NCI-H1092 (cell line): ENCODE data around the gene IFFO2.

ENCODE experiments used
- DNase-seq: peaks from one replicate; lab custom pipeline; 2025; lab: John Stamatoyannopoulos, UW

The IFFO2 gene

GRCh38 chr1:18919197-18919905, 37.1 kb downstream of the IFFO2 start:
- DNase-seq: no peak

DNA sequence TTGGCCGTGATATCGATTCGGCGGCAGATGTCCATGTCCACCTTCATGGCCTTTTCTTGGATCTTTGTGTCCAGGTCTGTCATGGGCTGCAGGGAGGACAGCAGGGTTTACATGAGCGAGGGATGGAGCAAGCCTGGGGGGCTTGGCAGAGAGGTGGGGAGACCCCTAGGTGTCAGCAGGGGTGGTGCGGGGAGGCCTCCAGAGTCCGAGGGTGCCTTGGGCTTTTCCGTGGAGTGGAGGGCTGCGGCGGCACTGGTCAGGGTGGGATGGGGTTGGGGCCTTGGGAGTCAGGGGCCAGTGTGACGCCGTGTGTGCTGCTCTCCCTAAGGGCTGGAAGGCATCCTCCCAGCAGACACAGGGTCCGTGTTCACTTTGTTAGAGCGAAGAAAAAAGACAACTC, 38.1 kb downstream of the IFFO2 start:
- DNase-seq: no peak

GRCh38 chr1:18917071-18917799, 39.2 kb downstream of the IFFO2 start:
- DNase-seq: no peak

DNA sequence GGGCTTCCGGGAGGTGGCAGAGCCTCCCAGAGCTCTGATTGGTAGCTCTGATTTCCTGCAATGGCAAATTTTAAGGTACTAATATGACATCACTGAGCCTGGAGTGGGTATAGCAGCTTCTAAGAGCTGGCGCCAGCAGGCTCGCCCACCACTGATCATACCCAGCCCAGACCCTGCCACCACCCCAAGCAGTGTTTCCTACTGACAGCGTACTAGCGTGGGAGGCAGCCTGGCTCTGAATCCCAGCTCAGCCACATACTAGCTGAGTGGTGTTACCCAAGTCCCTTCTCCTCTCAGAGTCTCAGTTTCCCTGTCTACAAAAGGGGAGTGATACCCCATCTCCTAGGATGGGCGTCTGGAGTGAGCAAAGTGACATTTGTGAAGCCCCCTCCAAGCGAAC, 41.1 kb downstream of the IFFO2 start:
- DNase-seq: no peak

GRCh38 chr1:18913065-18913835, 43.2 kb downstream of the IFFO2 start:
- peak; percentile 53 for DNase-seq

DNA sequence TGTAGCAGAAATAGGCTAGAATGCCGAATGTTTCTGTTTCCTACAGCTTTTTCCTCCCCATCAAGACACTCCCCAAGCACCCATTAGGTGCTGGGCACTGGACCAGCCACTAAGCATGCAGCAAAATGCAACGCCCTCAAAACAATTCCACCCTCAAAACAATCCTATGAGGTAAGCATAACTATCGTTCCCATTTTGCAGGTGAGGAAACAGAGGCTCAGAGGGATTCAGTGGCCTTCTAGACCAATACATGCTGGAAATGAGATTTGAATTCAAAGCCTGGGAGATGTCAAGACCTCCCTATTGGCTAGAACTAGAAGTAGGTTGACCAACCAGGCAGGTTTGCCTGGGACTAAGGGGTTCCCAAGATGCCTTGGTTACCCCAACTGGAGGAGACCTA, 43.9 kb downstream of the IFFO2 start:
- DNase-seq: no peak

- DNase-seq: no peak
These were observed 47.3 kb downstream of the IFFO2 start for GRCh38 chr1:18908911-18909771.

- no peak for DNase-seq
These were observed 48.3 kb downstream of the IFFO2 start for GRCh38 chr1:18907917-18908845.

GRCh38 chr1:18907021-18907916, 49.2 kb downstream of the IFFO2 start:
- peak; percentile 76 for DNase-seq

GRCh38 chr1:18903291-18903756, 53.2 kb downstream of the IFFO2 start:
- no peak for DNase-seq

GRCh38 chr1:18902523-18903290, 53.8 kb downstream of the IFFO2 start, which contains the start of gene ALDH4A1:
TSS of gene ALDH4A1 (minus strand) at chr1:18902555. CDS start at chr1:18902523, 32 bp downstream.
- DNase-seq: peak; percentile 99

DNA sequence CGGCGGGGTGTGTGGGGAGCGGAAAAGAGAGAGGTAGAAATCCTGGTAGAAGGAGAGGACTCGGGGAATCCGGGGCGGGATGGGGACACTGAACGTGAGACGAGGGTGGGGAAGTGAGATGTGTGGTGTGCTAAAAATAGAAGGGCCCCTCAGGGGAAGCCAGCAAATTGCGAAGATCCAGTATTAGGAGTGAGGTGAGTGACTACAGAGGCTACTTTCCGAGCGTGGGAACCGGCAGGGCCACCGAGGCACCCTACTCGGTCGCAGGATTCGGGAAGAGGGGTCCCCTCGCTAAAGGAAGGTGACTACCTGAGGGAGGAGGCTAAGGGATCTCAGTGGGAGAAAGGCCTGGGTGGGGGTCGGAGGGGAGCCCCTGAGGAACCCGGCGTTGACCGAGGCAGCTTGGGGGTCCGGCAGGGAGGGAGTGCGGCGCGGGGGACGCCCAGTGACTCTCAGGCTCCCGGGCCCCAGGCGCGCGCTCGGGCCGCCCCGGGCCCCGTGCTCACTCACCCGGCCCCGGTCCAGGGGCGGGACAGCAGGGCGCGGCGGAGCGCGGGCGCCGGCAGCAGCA, 54.4 kb downstream of the IFFO2 start:
- DNase-seq: no peak

GRCh38 chr1:18901147-18901951, 55.1 kb downstream of the IFFO2 start:
- no peak for DNase-seq

DNA sequence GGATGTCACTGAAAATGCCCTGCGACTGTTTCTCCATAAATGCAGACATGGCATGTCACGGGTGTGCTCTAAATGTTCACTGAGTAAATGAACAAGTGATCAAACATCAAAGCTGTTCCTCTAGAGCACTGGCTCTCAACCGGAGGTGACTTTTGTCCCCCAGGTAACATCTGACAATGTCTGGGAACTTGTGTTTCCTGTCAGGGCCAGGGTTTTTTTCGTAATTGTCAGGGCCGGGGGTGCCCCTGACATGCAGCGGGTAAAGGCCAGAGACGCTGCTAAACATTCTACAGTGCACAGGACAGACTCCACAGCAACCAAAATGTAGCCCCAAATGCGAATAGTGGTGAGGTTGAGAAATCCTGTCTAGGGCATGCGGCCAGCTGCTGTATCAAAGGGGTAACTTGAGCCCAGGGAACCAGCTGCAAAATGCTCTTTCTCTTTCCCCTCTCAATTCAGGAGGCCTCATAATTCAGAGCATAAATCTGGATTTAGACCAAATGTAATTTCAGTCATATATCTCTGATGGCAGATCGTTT, 56.1 kb downstream of the IFFO2 start:
- DNase-seq: peak; percentile 71

GRCh38 chr1:18899363-18900049, 57.0 kb downstream of the IFFO2 start:
- no peak for DNase-seq

- no peak for DNase-seq
These were observed 57.9 kb downstream of the IFFO2 start for GRCh38 chr1:18898567-18898966.

GRCh38 chr1:18895317-18895716, 61.2 kb downstream of the IFFO2 start:
- DNase-seq: no peak
